Hepatocyte (in vitro differentiated cells): ENCODE measurements around the gene PTPRM.

Experiments used
- CTCF ChIP-seq: fragments of 200-600 bp; sonication (generic); IDR thresholded peaks from 2 replicates; pipeline ENCODE4 v1.5.1; 2016; ENCODE audit warnings: antibody characterized with exemption, mild to moderate bottlenecking; ENCODE audit not compliant: poor library complexity
- EZH2 ChIP-seq: fragments of 200-600 bp; sonication (generic); IDR thresholded peaks from 2 replicates; pipeline ENCODE4 v1.6.1; 2016; ENCODE audit warnings: antibody characterized with exemption, mild to moderate bottlenecking, borderline replicate concordance

GRCh38 chr18:8307960-8308359 is 740.8 kb downstream of the PTPRM start:
- TF ChIP-seq CTCF (no peak), EZH2 (no peak)
